ENCODE measurements around the gene FFAR1. TPM values are rescaled to one million over a fixed set of nuclear protein-coding genes. Genes with fewer than 3 reads are reported as not detected.

FFAR1 gene
- total RNA-seq (2014; rRNA removed; shearing (Covaris generic)) (not detected in 2 replicates), polyA plus RNA-seq (2016; fragmentation: Nextera tagmentation; extraction: Ambion mirVana) (not detected in 2 replicates)

DNA sequence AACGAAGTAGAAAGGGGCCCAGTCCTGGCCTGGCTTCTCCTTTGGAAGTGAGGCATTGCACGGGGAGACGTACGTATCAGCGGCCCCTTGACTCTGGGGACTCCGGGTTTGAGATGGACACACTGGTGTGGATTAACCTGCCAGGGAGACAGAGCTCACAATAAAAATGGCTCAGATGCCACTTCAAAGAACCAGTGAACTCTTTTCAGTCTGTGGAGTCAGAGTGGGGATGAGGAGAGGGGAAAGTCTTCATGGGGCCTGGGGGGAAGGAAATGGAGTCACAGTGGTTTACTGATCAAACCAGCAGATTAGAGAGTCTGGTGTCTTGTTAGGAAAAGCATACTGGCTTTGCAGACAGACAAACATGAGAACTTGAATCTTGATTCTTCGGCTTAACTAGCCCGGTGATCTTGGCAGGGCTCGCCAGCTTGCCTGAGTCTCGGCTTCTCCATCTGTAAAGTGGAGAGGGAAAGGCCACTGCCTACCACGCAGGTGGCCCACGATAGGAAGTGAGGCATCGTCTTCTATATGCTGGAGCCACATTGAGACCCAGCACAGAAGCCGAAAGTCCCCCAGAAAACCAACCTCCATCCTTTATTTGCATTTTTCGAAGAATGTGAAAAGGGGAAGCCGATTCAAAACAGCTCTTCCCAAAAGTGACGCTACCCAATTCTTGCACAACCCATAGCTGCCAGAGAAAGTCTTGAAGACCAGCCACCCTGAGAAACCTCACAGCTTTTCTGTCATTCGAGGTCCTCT lies at the start of gene FFAR1:
Gene FFAR1 (plus strand): TSS at position 732 of the 759 bp plus-strand sequence. CDS start 3,650 bp downstream, outside the sequence.
- no peaks in the 10 kb centered on the region for H3K4me1 ChIP-seq (ENCODE audit: insufficient read depth)
- 51 to 53% methylated on average over 18 of the region's 18 CpGs for WGBS, 2 experiments (ENCODE audit: low coverage in 1 of 2, low lambda C conversion rate in 2 of 2, missing lambda C conversion rate in 2 of 2)
- H3K4me2 ChIP-seq (ENCODE audit: unreplicated experiment) = no peak within 1 kb of the TSS
- H3F3A ChIP-seq (ENCODE audit: insufficient read depth) = no peaks in the 10 kb centered on the region
- H3K79me2 ChIP-seq (ENCODE audit: insufficient read depth) = no peaks in the 10 kb centered on the region
- H3K9me2 ChIP-seq (ENCODE audit: insufficient read depth) = no peaks in the 10 kb centered on the region
- no peaks in the 10 kb centered on the region for H4K20me1 ChIP-seq (ENCODE audit: insufficient read depth)
- in situ Hi-C loops (cut with MboI) = no loop called here
- no peak for DNase-seq
- H3K9ac ChIP-seq = no peak within 1 kb of the TSS
- H3K4me3 ChIP-seq = no peak within 1 kb of the TSS
- no peak within 1 kb of the TSS for H2AFZ ChIP-seq
- peaks cover 7% of the 10 kb centered on the region for H3K27me3 ChIP-seq (replicated peaks; ENCODE audit: insufficient read depth)
- no peak for TF ChIP-seq EZH2phosphoT487 (IDR thresholded peaks at IDR 0.05; ENCODE audit: insufficient read depth, low read depth)
- TF ChIP-seq EZH2 (IDR thresholded peaks at IDR 0.05; ENCODE audit: insufficient read depth, poor library complexity, severe bottlenecking) = no peak
- H3K9me3 ChIP-seq (ENCODE audit: low read depth) = no peaks in the 10 kb centered on the region
- H3K27ac ChIP-seq = no peak within 1 kb of the TSS
- H3K36me3 ChIP-seq (ENCODE audit: low read depth) = no peaks in the 10 kb centered on the region

GRCh38 chr19:35297922-35298321 lies 49.8 kb upstream of the FFAR1 start:
- H3K9me3 ChIP-seq (ENCODE audit: low read depth) = no peaks in the 10 kb centered on the region
- in situ Hi-C loops (cut with MboI) = no loop called here
- H3K27ac ChIP-seq = no peak overlapping the region
- H3K79me2 ChIP-seq (ENCODE audit: insufficient read depth) = no peaks in the 10 kb centered on the region
- no peak overlapping the region for H3K9ac ChIP-seq
- H3K9me2 ChIP-seq (ENCODE audit: insufficient read depth) = no peaks in the 10 kb centered on the region
- WGBS, 2 experiments (ENCODE audit: low coverage in 1 of 2, low lambda C conversion rate in 2 of 2, missing lambda C conversion rate in 2 of 2) = 88 to 97% methylated on average over 2 of the region's 2 CpGs
- peaks cover 8% of the 10 kb centered on the region; the same call in 1 of the 2 replicates for H3K4me1 ChIP-seq (ENCODE audit: insufficient read depth)
- H3K27me3 ChIP-seq (replicated peaks; ENCODE audit: insufficient read depth) = peaks cover 21% of the 10 kb centered on the region
- H3F3A ChIP-seq (ENCODE audit: insufficient read depth) = no peaks in the 10 kb centered on the region
- H3K4me3 ChIP-seq = no peak overlapping the region
- no peak for DNase-seq
- H3K4me2 ChIP-seq (ENCODE audit: unreplicated experiment) = no peak overlapping the region
- no peak overlapping the region for H2AFZ ChIP-seq
- H4K20me1 ChIP-seq (ENCODE audit: insufficient read depth) = no peaks in the 10 kb centered on the region
- TF ChIP-seq EZH2phosphoT487 (IDR thresholded peaks at IDR 0.05; ENCODE audit: insufficient read depth, low read depth) = no peak
- no peaks in the 10 kb centered on the region for H3K36me3 ChIP-seq (ENCODE audit: low read depth)

GRCh38 chr19:35298561-35298972 lies 49.1 kb upstream of the FFAR1 start:
- TF ChIP-seq EZH2 (IDR thresholded peaks at IDR 0.05; ENCODE audit: insufficient read depth, poor library complexity, severe bottlenecking) = no peak
- TF ChIP-seq EZH2phosphoT487 (IDR thresholded peaks at IDR 0.05; ENCODE audit: insufficient read depth, low read depth) = no peak
- Histone ChIP-seq H3K36me3 (ENCODE audit: low read depth) (no peaks in the 10 kb centered on the region), H3K4me3 (no peak overlapping the region), H3F3A (ENCODE audit: insufficient read depth) (no peaks in the 10 kb centered on the region), H3K9me2 (ENCODE audit: insufficient read depth) (no peaks in the 10 kb centered on the region), H3K9me3 (ENCODE audit: low read depth) (no peaks in the 10 kb centered on the region), H4K20me1 (ENCODE audit: insufficient read depth) (no peaks in the 10 kb centered on the region), H3K79me2 (ENCODE audit: insufficient read depth) (no peaks in the 10 kb centered on the region), H3K27me3 (replicated peaks; ENCODE audit: insufficient read depth) (peaks cover 17% of the 10 kb centered on the region), H2AFZ (no peak overlapping the region), H3K4me1 (ENCODE audit: insufficient read depth) (peaks cover 8% of the 10 kb centered on the region; the same call in 1 of the 2 replicates), H3K9ac (no peak overlapping the region), H3K4me2 (ENCODE audit: unreplicated experiment) (no peak overlapping the region), H3K27ac (no peak overlapping the region)
- in situ Hi-C loops (cut with MboI) = no loop called here
- no peak for DNase-seq
- 86 to 89% methylated on average over 3 to 5 of the region's 5 CpGs for WGBS, 2 experiments (ENCODE audit: low coverage in 1 of 2, low lambda C conversion rate in 2 of 2, missing lambda C conversion rate in 2 of 2)

- H3K9me2 ChIP-seq (ENCODE audit: insufficient read depth) = no peaks in the 10 kb centered on the region
- peaks cover 5% of the 10 kb centered on the region for H3K27me3 ChIP-seq (replicated peaks; ENCODE audit: insufficient read depth)
- no peak overlapping the region for H3K27ac ChIP-seq
- no peak overlapping the region for H3K4me2 ChIP-seq (ENCODE audit: unreplicated experiment)
- H3K36me3 ChIP-seq (ENCODE audit: low read depth) = no peaks in the 10 kb centered on the region
- H3K4me3 ChIP-seq = no peak overlapping the region
- no peaks in the 10 kb centered on the region for H3K9me3 ChIP-seq (ENCODE audit: low read depth)
- H4K20me1 ChIP-seq (ENCODE audit: insufficient read depth) = no peaks in the 10 kb centered on the region
- peaks cover 6% of the 10 kb centered on the region; the same call in 1 of the 2 replicates for H3K4me1 ChIP-seq (ENCODE audit: insufficient read depth)
- WGBS, 2 experiments (ENCODE audit: low coverage in 1 of 2, low lambda C conversion rate in 2 of 2, missing lambda C conversion rate in 2 of 2) = 37 to 53% methylated on average over 21 to 38 of the region's 55 CpGs
- H3K9ac ChIP-seq = no peak overlapping the region
- in situ Hi-C loops (cut with MboI) = no loop called here
- H3K79me2 ChIP-seq (ENCODE audit: insufficient read depth) = no peaks in the 10 kb centered on the region
- no peak overlapping the region for H2AFZ ChIP-seq
- no peak for TF ChIP-seq EZH2phosphoT487 (IDR thresholded peaks at IDR 0.05; ENCODE audit: insufficient read depth, low read depth)
- TF ChIP-seq EZH2 (IDR thresholded peaks at IDR 0.05; ENCODE audit: insufficient read depth, poor library complexity, severe bottlenecking) = no peak
- DNase-seq = peak; percentile 25
- no peaks in the 10 kb centered on the region for H3F3A ChIP-seq (ENCODE audit: insufficient read depth)
Observed at GRCh38 chr19:35299523-35300338, 48.0 kb upstream of the FFAR1 start.

Measured in GM23248 (cell line).